ENCODE results near the gene ACIN1. TPM values are rescaled to one million over a fixed set of nuclear protein-coding genes. Genes with fewer than 3 reads are reported as not detected.
A peak's percentile ranks its signal among the peaks of the same experiment; 100 is the strongest.

ACIN1 gene
- total and polyA plus RNA-seq, 2 of the 13 experiments (the other 11 are each of a cell fraction or from before 2014, with no cell fraction given): 165 to 183 TPM

DNA sequence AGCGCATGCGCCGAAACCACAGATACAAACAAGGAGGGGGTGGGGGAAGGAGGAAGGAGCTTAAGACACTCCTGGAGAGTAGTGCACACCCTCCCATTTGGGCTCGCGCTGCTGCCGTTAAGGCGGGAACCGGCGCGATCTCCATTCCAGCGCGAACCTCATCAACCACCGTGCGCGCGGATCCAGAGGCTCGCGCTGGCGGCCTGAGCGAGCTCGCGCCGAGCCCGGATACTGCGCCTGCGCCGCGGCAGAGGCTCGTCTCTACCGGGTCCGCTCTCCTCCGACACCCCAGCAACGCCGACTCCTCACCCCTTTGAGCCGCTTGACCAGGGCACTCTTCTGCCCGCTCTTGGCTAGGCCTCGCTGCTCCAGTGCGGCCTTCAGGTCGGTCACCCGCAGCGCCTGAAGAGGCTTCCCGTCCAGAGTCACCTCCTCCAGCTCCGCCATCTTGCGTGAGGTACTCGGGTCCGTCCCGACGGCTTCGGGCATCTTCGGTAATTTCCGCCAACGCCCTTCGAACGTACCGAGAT lies at the start of gene ACIN1 (continued):
- TF ChIP-seq, protein P1, sequence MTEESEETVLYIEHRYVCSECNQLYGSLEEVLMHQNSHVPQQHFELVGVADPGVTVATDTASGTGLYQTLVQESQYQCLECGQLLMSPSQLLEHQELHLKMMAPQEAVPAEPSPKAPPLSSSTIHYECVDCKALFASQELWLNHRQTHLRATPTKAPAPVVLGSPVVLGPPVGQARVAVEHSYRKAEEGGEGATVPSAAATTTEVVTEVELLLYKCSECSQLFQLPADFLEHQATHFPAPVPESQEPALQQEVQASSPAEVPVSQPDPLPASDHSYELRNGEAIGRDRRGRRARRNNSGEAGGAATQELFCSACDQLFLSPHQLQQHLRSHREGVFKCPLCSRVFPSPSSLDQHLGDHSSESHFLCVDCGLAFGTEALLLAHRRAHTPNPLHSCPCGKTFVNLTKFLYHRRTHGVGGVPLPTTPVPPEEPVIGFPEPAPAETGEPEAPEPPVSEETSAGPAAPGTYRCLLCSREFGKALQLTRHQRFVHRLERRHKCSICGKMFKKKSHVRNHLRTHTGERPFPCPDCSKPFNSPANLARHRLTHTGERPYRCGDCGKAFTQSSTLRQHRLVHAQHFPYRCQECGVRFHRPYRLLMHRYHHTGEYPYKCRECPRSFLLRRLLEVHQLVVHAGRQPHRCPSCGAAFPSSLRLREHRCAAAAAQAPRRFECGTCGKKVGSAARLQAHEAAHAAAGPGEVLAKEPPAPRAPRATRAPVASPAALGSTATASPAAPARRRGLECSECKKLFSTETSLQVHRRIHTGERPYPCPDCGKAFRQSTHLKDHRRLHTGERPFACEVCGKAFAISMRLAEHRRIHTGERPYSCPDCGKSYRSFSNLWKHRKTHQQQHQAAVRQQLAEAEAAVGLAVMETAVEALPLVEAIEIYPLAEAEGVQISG (CRISPR knock-in tag; IDR thresholded peaks at IDR 0.05): peak; percentile 83
- TF ChIP-seq MTA1 (CRISPR knock-in tag; IDR thresholded peaks at IDR 0.05; ENCODE audit: borderline replicate concordance): peak; percentile 99
- TF ChIP-seq MIER3 (CRISPR knock-in tag; IDR thresholded peaks at IDR 0.05; ENCODE audit: borderline replicate concordance): 0 out of 2 replicates have a peak, but pooled peaks have one; percentile 88
- TF ChIP-seq PHF21A (CRISPR knock-in tag; IDR thresholded peaks at IDR 0.05): no peak
- no peak for TF ChIP-seq HNF4G (IDR thresholded peaks at IDR 0.05; ENCODE audit: borderline replicate concordance, low read depth, low read length)
- TF ChIP-seq HNF4G (CRISPR knock-in tag; IDR thresholded peaks at IDR 0.05; ENCODE audit: borderline replicate concordance, low read depth): 0 out of 2 replicates have a peak, but pooled peaks have one; percentile 49
- TF ChIP-seq, protein P2, sequence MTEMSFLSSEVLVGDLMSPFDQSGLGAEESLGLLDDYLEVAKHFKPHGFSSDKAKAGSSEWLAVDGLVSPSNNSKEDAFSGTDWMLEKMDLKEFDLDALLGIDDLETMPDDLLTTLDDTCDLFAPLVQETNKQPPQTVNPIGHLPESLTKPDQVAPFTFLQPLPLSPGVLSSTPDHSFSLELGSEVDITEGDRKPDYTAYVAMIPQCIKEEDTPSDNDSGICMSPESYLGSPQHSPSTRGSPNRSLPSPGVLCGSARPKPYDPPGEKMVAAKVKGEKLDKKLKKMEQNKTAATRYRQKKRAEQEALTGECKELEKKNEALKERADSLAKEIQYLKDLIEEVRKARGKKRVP (CRISPR knock-in tag; IDR thresholded peaks at IDR 0.05): no peak
- TF ChIP-seq ZC3H4 (CRISPR knock-in tag; IDR thresholded peaks at IDR 0.05; ENCODE audit: borderline replicate concordance): peak; percentile 83
- peak; percentile 98; the same call in 1 of the 2 replicates for TF ChIP-seq ZNF747 (CRISPR knock-in tag; IDR thresholded peaks at IDR 0.05; ENCODE audit: borderline replicate concordance)
- TF ChIP-seq GPN1 (CRISPR knock-in tag; IDR thresholded peaks at IDR 0.05; ENCODE audit: borderline replicate concordance): peak; percentile 95
- TF ChIP-seq ZMYM2 (CRISPR knock-in tag; IDR thresholded peaks at IDR 0.05): no peak
- TF ChIP-seq RAD51 (IDR thresholded peaks at IDR 0.05; ENCODE audit: borderline replicate concordance): no peak
- TF ChIP-seq SIX1 (CRISPR knock-in tag; IDR thresholded peaks at IDR 0.05; ENCODE audit: borderline replicate concordance): peak; percentile 67; the same call in 1 of the 2 replicates
- peak; percentile 100 for TF ChIP-seq ZNF781 (CRISPR knock-in tag; IDR thresholded peaks at IDR 0.05; ENCODE audit: borderline replicate concordance, not compliant biosample characterization)
- peak; percentile 99 for TF ChIP-seq ZFP90 (CRISPR knock-in tag; IDR thresholded peaks at IDR 0.05; ENCODE audit: borderline replicate concordance)
- peak; percentile 92 for TF ChIP-seq ESRRA (CRISPR knock-in tag; IDR thresholded peaks at IDR 0.05; ENCODE audit: low read depth)
- TF ChIP-seq SSRP1 (CRISPR knock-in tag; IDR thresholded peaks at IDR 0.05): no peak
- TF ChIP-seq ASH2L (IDR thresholded peaks at IDR 0.05; ENCODE audit: insufficient read length, low read depth, low read length): peak; percentile 99
- TF ChIP-seq XBP1 (CRISPR knock-in tag; IDR thresholded peaks at IDR 0.05): peak; percentile 82; the same call in 1 of the 2 replicates
- TF ChIP-seq, protein P3, sequence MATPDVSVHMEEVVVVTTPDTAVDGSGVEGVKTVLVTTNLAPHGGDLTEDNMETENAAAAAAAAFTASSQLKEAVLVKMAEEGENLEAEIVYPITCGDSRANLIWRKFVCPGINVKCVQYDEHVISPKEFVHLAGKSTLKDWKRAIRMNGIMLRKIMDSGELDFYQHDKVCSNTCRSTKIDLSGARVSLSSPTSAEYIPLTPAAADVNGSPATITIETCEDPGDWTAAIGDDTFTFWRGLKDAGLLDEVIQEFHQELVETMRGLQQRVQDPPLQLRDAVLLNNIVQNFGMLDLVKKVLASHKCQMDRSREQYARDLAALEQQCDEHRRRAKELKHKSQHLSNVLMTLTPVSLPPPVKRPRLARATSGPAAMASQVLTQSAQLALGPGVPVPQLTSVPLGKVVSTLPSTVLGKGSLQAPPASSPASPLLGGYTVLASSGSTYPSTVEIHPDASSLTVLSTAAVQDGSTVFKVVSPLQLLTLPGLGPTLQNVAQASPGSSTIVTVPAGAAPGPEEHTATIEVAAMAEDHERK (CRISPR knock-in tag; IDR thresholded peaks at IDR 0.05; ENCODE audit: low read depth): peak; percentile 18; the same call in 1 of the 2 replicates
- no peak for TF ChIP-seq FOSL1 (CRISPR knock-in tag; IDR thresholded peaks at IDR 0.05; ENCODE audit: borderline replicate concordance)
- TF ChIP-seq ZNF432 (CRISPR knock-in tag; IDR thresholded peaks at IDR 0.05; ENCODE audit: borderline replicate concordance): no peak
- TF ChIP-seq TEAD3 (CRISPR knock-in tag; optimal IDR thresholded peaks at IDR 0.05; ENCODE audit: borderline replicate concordance): peak; percentile 41
- peak; percentile 99 for TF ChIP-seq BRD4 (CRISPR knock-in tag; IDR thresholded peaks at IDR 0.05)
- no peak for TF ChIP-seq CHD4 (IDR thresholded peaks at IDR 0.05; ENCODE audit: borderline replicate concordance, low read length)
- TF ChIP-seq CREB1 (IDR thresholded peaks at IDR 0.05): no peak
- TF ChIP-seq CREB1 (CRISPR knock-in tag; IDR thresholded peaks at IDR 0.05): no peak

Data from HepG2 (cell line).